ENCODE measurements around the gene SERPINA3. TPM values are rescaled to one million over a fixed set of nuclear protein-coding genes. Genes with fewer than 3 reads are reported as not detected.

Gene SERPINA3
- total RNA-seq, 1 experiment from 2014 or later = 0.17 TPM

DNA sequence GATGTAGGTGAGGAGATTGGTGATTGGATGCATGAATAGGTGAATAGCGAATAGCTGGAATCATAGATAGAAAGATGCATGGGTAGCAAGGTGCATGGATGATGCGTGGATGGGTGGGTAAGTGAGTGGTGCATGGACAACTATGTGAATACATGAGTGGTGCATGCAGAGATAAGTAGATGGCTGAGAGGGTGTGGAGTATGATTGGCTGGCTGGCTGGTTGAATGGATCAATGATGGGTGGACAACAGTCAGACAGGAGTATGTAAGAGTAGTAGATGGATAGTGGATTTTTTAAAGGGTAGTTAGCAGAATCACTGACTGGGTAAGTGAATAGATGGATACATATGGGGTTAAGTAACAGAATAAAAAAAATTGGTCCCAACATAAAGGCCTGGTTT, 33.9 kb downstream of the SERPINA3 start:
- TF ChIP-seq, protein P1, sequence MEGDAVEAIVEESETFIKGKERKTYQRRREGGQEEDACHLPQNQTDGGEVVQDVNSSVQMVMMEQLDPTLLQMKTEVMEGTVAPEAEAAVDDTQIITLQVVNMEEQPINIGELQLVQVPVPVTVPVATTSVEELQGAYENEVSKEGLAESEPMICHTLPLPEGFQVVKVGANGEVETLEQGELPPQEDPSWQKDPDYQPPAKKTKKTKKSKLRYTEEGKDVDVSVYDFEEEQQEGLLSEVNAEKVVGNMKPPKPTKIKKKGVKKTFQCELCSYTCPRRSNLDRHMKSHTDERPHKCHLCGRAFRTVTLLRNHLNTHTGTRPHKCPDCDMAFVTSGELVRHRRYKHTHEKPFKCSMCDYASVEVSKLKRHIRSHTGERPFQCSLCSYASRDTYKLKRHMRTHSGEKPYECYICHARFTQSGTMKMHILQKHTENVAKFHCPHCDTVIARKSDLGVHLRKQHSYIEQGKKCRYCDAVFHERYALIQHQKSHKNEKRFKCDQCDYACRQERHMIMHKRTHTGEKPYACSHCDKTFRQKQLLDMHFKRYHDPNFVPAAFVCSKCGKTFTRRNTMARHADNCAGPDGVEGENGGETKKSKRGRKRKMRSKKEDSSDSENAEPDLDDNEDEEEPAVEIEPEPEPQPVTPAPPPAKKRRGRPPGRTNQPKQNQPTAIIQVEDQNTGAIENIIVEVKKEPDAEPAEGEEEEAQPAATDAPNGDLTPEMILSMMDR (conservative IDR thresholded peaks at IDR 0.05; ENCODE audit: low read depth, low read length) = no peak
- no peak for TF ChIP-seq EZH2 (IDR thresholded peaks at IDR 0.05; ENCODE audit: borderline replicate concordance, low read depth, low read length, poor library complexity, severe bottlenecking)
- no peaks in the 10 kb centered on the region for H3K9me3 ChIP-seq (ENCODE audit: low read depth, low read length, poor library complexity, severe bottlenecking)
- no peaks in the 10 kb centered on the region for H3K36me3 ChIP-seq (ENCODE audit: insufficient read depth, low read length, poor library complexity, severe bottlenecking)
- no peaks in the 10 kb centered on the region for H3K27me3 ChIP-seq (replicated peaks; ENCODE audit: insufficient read depth, low read depth, low read length, poor library complexity)
- H3K4me1 ChIP-seq (ENCODE audit: insufficient read depth, low read length, poor library complexity, severe bottlenecking) = no peaks in the 10 kb centered on the region
- H3K4me3 ChIP-seq (ENCODE audit: low read depth, low read length, poor library complexity, severe bottlenecking) = no peak overlapping the region
- ChIA-PET POLR2A (ENCODE audit: low non-redundant PET) (no interaction called here), CTCF (no interaction called here)
- DNase-seq (ENCODE audit: low spot score) = no peak
- intact Hi-C loops (cut with micrococcal nuclease; ENCODE audit: unreplicated experiment) = no loop called here
- BruUV-seq (replicated peaks) = no TSS peak
- H3K27ac ChIP-seq (ENCODE audit: low read depth, low read length, poor library complexity, severe bottlenecking) = no peak overlapping the region

DNA sequence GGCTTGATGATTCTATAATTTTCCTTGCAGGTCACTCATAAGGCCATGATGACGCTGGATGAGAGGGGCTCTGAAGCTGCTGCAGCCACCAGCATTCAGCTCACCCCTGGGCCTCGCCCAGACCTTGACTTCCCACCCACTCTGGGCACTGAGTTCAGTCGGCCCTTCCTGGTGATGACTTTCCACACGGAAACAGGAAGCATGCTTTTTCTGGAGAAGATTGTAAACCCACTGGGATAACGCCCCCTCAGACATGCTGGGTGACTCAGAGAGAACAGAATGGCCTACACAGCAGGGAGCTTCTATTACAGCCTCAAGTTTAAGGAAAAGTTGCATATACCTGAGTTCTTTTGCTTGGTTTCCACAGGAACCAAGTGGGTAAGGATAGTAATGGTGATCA, 34.3 kb downstream of the SERPINA3 start:
- H3K27ac ChIP-seq (ENCODE audit: low read depth, low read length, poor library complexity, severe bottlenecking) = no peak overlapping the region

DNA sequence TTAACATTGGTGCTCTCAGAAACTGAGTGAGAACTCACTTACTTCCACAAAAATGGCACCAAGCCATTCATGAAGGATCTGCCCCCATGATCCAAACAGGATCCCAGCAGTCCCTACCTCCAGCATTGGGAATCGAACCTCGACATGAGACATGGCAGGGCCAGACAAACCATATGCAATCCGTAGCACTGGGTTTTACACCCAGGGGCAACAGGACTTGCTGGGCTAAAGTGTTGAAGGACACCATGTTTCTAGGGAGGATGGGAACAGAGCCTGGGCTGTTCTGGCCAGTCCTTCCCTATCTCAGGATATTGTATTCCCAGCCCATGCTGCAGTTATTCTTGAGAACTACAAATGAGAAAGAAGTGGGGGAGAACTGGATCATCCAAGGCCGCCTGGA, 36.6 kb downstream of the SERPINA3 start:
- BruUV-seq (replicated peaks) = no TSS peak
- Histone ChIP-seq H3K4me1 (ENCODE audit: insufficient read depth, low read length, poor library complexity, severe bottlenecking) (no peaks in the 10 kb centered on the region), H3K36me3 (ENCODE audit: insufficient read depth, low read length, poor library complexity, severe bottlenecking) (no peaks in the 10 kb centered on the region), H3K4me3 (ENCODE audit: low read depth, low read length, poor library complexity, severe bottlenecking) (no peak overlapping the region), H3K27me3 (replicated peaks; ENCODE audit: insufficient read depth, low read depth, low read length, poor library complexity) (no peaks in the 10 kb centered on the region), H3K27ac (ENCODE audit: low read depth, low read length, poor library complexity, severe bottlenecking) (no peak overlapping the region), H3K9me3 (ENCODE audit: low read depth, low read length, poor library complexity, severe bottlenecking) (no peaks in the 10 kb centered on the region)
- no peak for DNase-seq (ENCODE audit: low spot score)
- intact Hi-C loops (cut with micrococcal nuclease; ENCODE audit: unreplicated experiment) = no loop called here
- ChIA-PET POLR2A (ENCODE audit: low non-redundant PET) (no interaction called here), CTCF (no interaction called here)
- TF ChIP-seq EZH2 (IDR thresholded peaks at IDR 0.05; ENCODE audit: borderline replicate concordance, low read depth, low read length, poor library complexity, severe bottlenecking) = no peak
- TF ChIP-seq, protein P1 (conservative IDR thresholded peaks at IDR 0.05; ENCODE audit: low read depth, low read length) = no peak

More for the DNA sequence above, 34.3 kb downstream of the SERPINA3 start:
- Histone ChIP-seq H3K4me1 (ENCODE audit: insufficient read depth, low read length, poor library complexity, severe bottlenecking) (no peaks in the 10 kb centered on the region), H3K27me3 (replicated peaks; ENCODE audit: insufficient read depth, low read depth, low read length, poor library complexity) (no peaks in the 10 kb centered on the region), H3K9me3 (ENCODE audit: low read depth, low read length, poor library complexity, severe bottlenecking) (no peaks in the 10 kb centered on the region), H3K36me3 (ENCODE audit: insufficient read depth, low read length, poor library complexity, severe bottlenecking) (no peaks in the 10 kb centered on the region), H3K4me3 (ENCODE audit: low read depth, low read length, poor library complexity, severe bottlenecking) (no peak overlapping the region)
- ChIA-PET POLR2A (ENCODE audit: low non-redundant PET) (no interaction called here), CTCF (no interaction called here)
- no peak for TF ChIP-seq EZH2 (IDR thresholded peaks at IDR 0.05; ENCODE audit: borderline replicate concordance, low read depth, low read length, poor library complexity, severe bottlenecking)
- TF ChIP-seq, protein P1 (conservative IDR thresholded peaks at IDR 0.05; ENCODE audit: low read depth, low read length) = no peak
- no TSS peak for BruUV-seq (replicated peaks)
- intact Hi-C loops (cut with micrococcal nuclease; ENCODE audit: unreplicated experiment) = no loop called here
- peak; percentile 61 for DNase-seq (ENCODE audit: low spot score)
